GM19452 (cell line): Measurements from ENCODE around the gene EZR.
A peak's percentile ranks its signal among the peaks of the same experiment; 100 is the strongest.
"Not testable (repeated sequence)": the region's sequence is repeated elsewhere in the genome, so short reads cannot be mapped to it uniquely, and the experiment has no call there.

ENCODE experiments used
- ATAC-seq: cut with Tn5 transposase; IDR thresholded peaks from one replicate; pipeline ENCODE4 v1.9.1; 2021; ENCODE audit not compliant: unreplicated experiment

The EZR gene

GRCh38 chr6:158799051-158799792 lies 19.9 kb downstream of the EZR start:
- ATAC-seq, result no peak

GRCh38 chr6:158798311-158798710 lies 20.9 kb downstream of the EZR start:
- ATAC-seq, result no peak

- ATAC-seq, result no peak
These were observed 21.5 kb downstream of the EZR start for GRCh38 chr6:158797331-158798310.

GRCh38 chr6:158796353-158796752 lies 22.8 kb downstream of the EZR start:
- ATAC-seq, result no peak

- no peak for ATAC-seq
These were observed 23.7 kb downstream of the EZR start for GRCh38 chr6:158795516-158795915.

GRCh38 chr6:158793432-158793831 lies 25.7 kb downstream of the EZR start:
- ATAC-seq, result peak; percentile 49

- ATAC-seq, result not testable (repeated sequence)
These were observed 26.7 kb downstream of the EZR start for GRCh38 chr6:158792505-158792904.

- no peak for ATAC-seq
These were observed 27.8 kb downstream of the EZR start for GRCh38 chr6:158791274-158791855.

- peak; percentile 48 for ATAC-seq
These were observed 29.9 kb downstream of the EZR start for GRCh38 chr6:158789115-158789917.

GRCh38 chr6:158787395-158787794 lies 31.8 kb downstream of the EZR start:
- no peak for ATAC-seq

- no peak for ATAC-seq
These were observed 32.4 kb downstream of the EZR start for GRCh38 chr6:158786645-158787304.

GRCh38 chr6:158785036-158785435 lies 34.1 kb downstream of the EZR start:
- ATAC-seq, result no peak

GRCh38 chr6:158784505-158784904 lies 34.7 kb downstream of the EZR start:
- ATAC-seq, result no peak

- no peak for ATAC-seq
These were observed 35.3 kb downstream of the EZR start for GRCh38 chr6:158783851-158784250.

GRCh38 chr6:158783167-158783450 lies 36.1 kb downstream of the EZR start:
- no peak for ATAC-seq

- no peak for ATAC-seq
These were observed 36.6 kb downstream of the EZR start for GRCh38 chr6:158782432-158783166.

- no peak for ATAC-seq
These were observed 37.3 kb downstream of the EZR start for GRCh38 chr6:158781692-158782373.

GRCh38 chr6:158780988-158781691 lies 38.0 kb downstream of the EZR start:
- ATAC-seq, result no peak
